Spleen (tissue), 13 donors: Measurements from ENCODE around the gene UNC93A. TPM values are rescaled to one million over a fixed set of nuclear protein-coding genes. Genes with fewer than 3 reads are reported as not detected.
"Not testable (repeated sequence)": the region's sequence is repeated elsewhere in the genome, so short reads cannot be mapped to it uniquely, and the experiment has no call there.

Experiments
- DNase-seq: peaks from one replicate; pipeline ENCODE4 v3.0.0-alpha.2; 2020
- H3K27ac ChIP-seq, 8 donors: fragments of 200-600 bp; sonication (generic) in 7 of 8; 1 replicate in 4 of 8; 2 replicates in 4 of 8; pipeline versions ENCODE4 v1.5.0 to v1.8.0; 2016 to 2021; ENCODE audit warnings: inconsistent platforms in 4 of 8, mild to moderate bottlenecking in 4 of 8, moderate library complexity in 1 of 8
- H3K27me3 ChIP-seq, 7 donors: fragments of 200-600 bp; sonication (generic) in 6 of 7; replicated peaks in 1 of 7; 1 replicate in 4 of 7; 2 replicates in 3 of 7; pipeline versions ENCODE4 v1.5.0 to v1.8.0; 2016 to 2021; ENCODE audit warnings: inconsistent platforms in 3 of 7, mild to moderate bottlenecking in 1 of 7
- H3K36me3 ChIP-seq, 6 donors: fragments of 200-600 bp; sonication (generic) in 5 of 6; 1 replicate in 4 of 6; 2 replicates in 2 of 6; pipeline versions ENCODE4 v1.5.0 to v1.8.0; 2016 to 2021; ENCODE audit warnings: inconsistent platforms in 2 of 6
- H3K4me1 ChIP-seq, 6 donors: fragments of 200-600 bp; sonication (generic) in 5 of 6; 1 replicate in 3 of 6; 2 replicates in 3 of 6; pipeline versions ENCODE4 v1.5.0 to v1.8.0; 2016 to 2021; ENCODE audit warnings: inconsistent platforms in 3 of 6
- H3K4me3 ChIP-seq, 8 donors: fragments of 200-600 bp; sonication (generic) in 7 of 8; 1 replicate in 4 of 8; 2 replicates in 4 of 8; pipeline versions ENCODE4 v1.5.0 to v1.8.0; 2016 to 2021; ENCODE audit warnings: inconsistent platforms in 4 of 8, mild to moderate bottlenecking in 4 of 8, moderate library complexity in 2 of 8
- H3K9me3 ChIP-seq, 8 donors: fragments of 200-600 bp; sonication (generic) in 7 of 8; 1 replicate in 4 of 8; 2 replicates in 4 of 8; pipeline versions ENCODE4 v1.5.0 to v1.8.0; 2016 to 2021; ENCODE audit warnings: inconsistent platforms in 4 of 8
- CTCF ChIP-seq, 11 experiments: fragments of 200-600 bp in 7 of 11; fragments of 450-650 bp in 4 of 11; sonication (generic) in 4 of 11; IDR thresholded peaks in 8 of 11; conservative IDR thresholded peaks in 3 of 11; 1 replicate in 7 of 11; 2 replicates in 4 of 11; pipeline versions ENCODE4 v1.4.0 to v1.8.0; 2016 to 2021; ENCODE audit warnings: antibody characterized with exemption in 11 of 11, inconsistent platforms in 4 of 11, mild to moderate bottlenecking in 1 of 11
- POLR2A ChIP-seq, 3 donors: fragments of 450-650 bp; IDR thresholded peaks; one replicate each; pipeline ENCODE4 v1.5.1; 2017; ENCODE audit warnings: antibody characterized with exemption in 3 of 3, mild to moderate bottlenecking in 1 of 3
- POLR2AphosphoS5 ChIP-seq, 3 donors: sonication (generic); formaldehyde crosslinking; IDR thresholded peaks; one replicate each; pipeline ENCODE4 v1.5.1; 2017; ENCODE audit warnings: antibody characterized with exemption in 3 of 3
- WGBS, 5 donors: extraction: QIAGEN DNeasy Blood & Tissue Kit in 3 of 5; methylation state at CpG; one replicate each; pipeline versions ENCODE4 v1.1.5 to v1.1.7; 2013 to 2018; 5-methylcytosine and 5-hydroxymethylcytosine counted together
- intact Hi-C: fragments of 100-400 bp; cut with DNase I; formaldehyde crosslinking; loops from one replicate; pipeline ENCODE4 v1.15.0; 2023; ENCODE audit warnings: low total_unique reads
- long read RNA-seq, 2 donors: transcript quantifications; one replicate each; lab custom pipeline, GENCODE V29; 2026
- polyA plus RNA-seq, 3 donors: library from polyadenylated mRNA; stranded (reverse); fragments of 200-250 nt; gene quantifications; one replicate each; pipeline ENCODE4 v1.2.1, GENCODE V29; 2013
- total RNA-seq, 7 donors: library from RNA; depleted of rRNA in 3 of 7; stranded (reverse); fragments of >200 nt in 3 of 7; fragmentation: NEBNext Ultra II Directional in 4 of 7; extraction: Animal tissue kit (Norgen Biotek cat#: 25700) in 4 of 7; gene quantifications; one replicate each; pipeline versions ENCODE4 v1.1.0 to v1.2.1, GENCODE V29; 2016 to 2021
- donor health status: healthy with polysubstance abuse.
- donor health status: DM: no; HTN: no; CAD: no; lungs with moderate emphysema.
- donor health status: DM: no; HTN: no; CAD: no.
- donor health status: Bipolar disorder and iron deficiency.
- donor health status: healthy.
- donor health status: DM: no; HTN: no; CAD: no.
- donor health status: DM: yes; HTN: yes; CAD: no.

The UNC93A gene
- total RNA-seq, result not detected
- not detected for polyA plus RNA-seq
- long read RNA-seq, donor 1, result 0 reads
- long read RNA-seq, donor 2, result 0 reads

GRCh38 chr6:167290786-167291622, at the start of gene UNC93A:
TSS of gene UNC93A (plus strand) at chr6:167291315. CDS start at chr6:167291490, 175 bp downstream.
- Histone ChIP-seq H3K4me1 (peaks cover 0 to 4% (median 0%) of the 10 kb centered on the region in 6 donors), H3K36me3 (no peaks in the 10 kb centered on the region), H3K27me3 (peaks cover 0 to 9% (median 0%) of the 10 kb centered on the region in 7 donors), H3K27ac (no peak within 1 kb of the TSS), H3K4me3 (no peak within 1 kb of the TSS), H3K9me3 (no peaks in the 10 kb centered on the region)
- intact Hi-C loops, result loop anchor here (10.0 kb wide), 1 partner anchor 66 kb away; no protein-coding TSS in a partner anchor
- TF ChIP-seq CTCF (IDR thresholded peaks at IDR 0.05 in 8 of 11, conservative IDR thresholded peaks at IDR 0.05 in 3 of 11) (no peak), POLR2A (IDR thresholded peaks at IDR 0.05) (no peak), POLR2AphosphoS5 (IDR thresholded peaks at IDR 0.05) (no peak)
- DNase-seq, result no peak
- WGBS, 5 donors, result 60 to 72% (median 66%) methylated on average over 7 of the region's 7 CpGs

GRCh38 chr6:167241321-167242134, 49.6 kb upstream of the UNC93A start:
- DNase-seq, H3K27me3 ChIP-seq, intact Hi-C loops, H3K4me1 ChIP-seq, H3K4me3 ChIP-seq, H3K9me3 ChIP-seq, H3K36me3 ChIP-seq, H3K27ac ChIP-seq: not testable (repeated sequence)
- 56 to 73% (median 64%) methylated on average over 20 to 29 of the region's 30 CpGs for WGBS, 5 donors

GRCh38 chr6:167242135-167242506, 49.0 kb upstream of the UNC93A start:
- H3K27me3 ChIP-seq, intact Hi-C loops, H3K27ac ChIP-seq, H3K9me3 ChIP-seq, H3K36me3 ChIP-seq, H3K4me1 ChIP-seq, H3K4me3 ChIP-seq, DNase-seq: not testable (repeated sequence)
- 83 to 95% (median 87%) methylated on average over 1 to 2 of the region's 7 CpGs for WGBS, 5 donors

GRCh38 chr6:167242511-167243051, 48.5 kb upstream of the UNC93A start:
- H3K4me1 ChIP-seq, H3K9me3 ChIP-seq, DNase-seq, H3K27ac ChIP-seq, H3K4me3 ChIP-seq, H3K27me3 ChIP-seq, intact Hi-C loops, H3K36me3 ChIP-seq: not testable (repeated sequence)
- WGBS, 5 donors, result 81 to 93% (median 85%) methylated on average over 5 to 6 of the region's 6 CpGs

GRCh38 chr6:167244064-167244960, 46.8 kb upstream of the UNC93A start:
- intact Hi-C loops, result no loop called here
- Histone ChIP-seq H3K27me3 (peaks cover 0 to 6% (median 0%) of the 10 kb centered on the region in 7 donors), H3K36me3 (no peaks in the 10 kb centered on the region), H3K4me3 (no peak overlapping the region), H3K4me1 (peaks cover 0 to 8% (median 2%) of the 10 kb centered on the region in 6 donors), H3K9me3 (no peaks in the 10 kb centered on the region), H3K27ac (no peak overlapping the region)
- 57 to 68% (median 61%) methylated on average over 8 to 11 of the region's 11 CpGs for WGBS, 5 donors
- TF ChIP-seq POLR2AphosphoS5 (IDR thresholded peaks at IDR 0.05), result no peak
- no peak for DNase-seq
